Colonic mucosa (tissue), 4 donors: ENCODE results near the gene ATG7. TPM values are rescaled to one million over a fixed set of nuclear protein-coding genes. Genes with fewer than 3 reads are reported as not detected.
"Not testable (repeated sequence)": the region's sequence is repeated elsewhere in the genome, so short reads cannot be mapped to it uniquely, and the experiment has no call there.

ENCODE experiments used
- DNase-seq: peaks from one replicate; pipeline ENCODE4 v3.0.0-alpha.2; 2020
- H3K27ac ChIP-seq: fragments of 200-600 bp; one replicate; pipeline ENCODE4 v1.8.0; 2021
- H3K27me3 ChIP-seq: fragments of 200-600 bp; one replicate; pipeline ENCODE4 v1.8.0; 2021
- H3K36me3 ChIP-seq: fragments of 200-600 bp; one replicate; pipeline ENCODE4 v1.8.0; 2021
- H3K4me1 ChIP-seq: fragments of 200-600 bp; one replicate; pipeline ENCODE4 v1.8.0; 2021; ENCODE audit warnings: mild to moderate bottlenecking
- H3K4me3 ChIP-seq: fragments of 200-600 bp; one replicate; pipeline ENCODE4 v1.8.0; 2021
- H3K9ac ChIP-seq, 2 donors: one replicate each; pipeline ENCODE4 v1.7.0; 2013; ENCODE audit warnings: control low read depth in 2 of 2, low read depth in 2 of 2, low read length in 2 of 2
- H3K9me3 ChIP-seq: fragments of 200-600 bp; one replicate; pipeline ENCODE4 v1.8.0; 2021
- intact Hi-C: fragments of 100-400 bp; cut with DNase I; formaldehyde crosslinking; loops from one replicate; pipeline ENCODE4 v1.14.1; 2022
- total RNA-seq, 2 donors: library from RNA; stranded (reverse); fragmentation: NEBNext Ultra II Directional in 1 of 2; extraction: Animal tissue kit (Norgen Biotek cat#: 25700) in 1 of 2; gene quantifications; one replicate each; pipeline ENCODE4 v1.2.1, GENCODE V29; 2021
- TF ChIP-seq, protein P1 (sequence below): fragments of 200-600 bp; IDR thresholded peaks from one replicate; pipeline ENCODE4 v1.8.0; 2022; ENCODE audit warnings: antibody characterized with exemption, mild to moderate bottlenecking
- donor health status: healthy.
- donor health status: DM: no; HTN: no; CAD: no.
- donor health status: DM: no; HTN: no; CAD: no.

ATG7 gene
- total RNA-seq, 2 donors from 2014 or later = 31.9 to 32.0 TPM

GRCh38 chr3:11522953-11523571, 250.9 kb downstream of the ATG7 start:
- Histone ChIP-seq H3K4me1 (no peaks in the 10 kb centered on the region), H3K36me3 (no peaks in the 10 kb centered on the region), H3K27ac (no peak overlapping the region), H3K9me3 (no peaks in the 10 kb centered on the region), H3K4me3 (no peak overlapping the region), H3K27me3 (no peaks in the 10 kb centered on the region), H3K9ac (no peak overlapping the region)
- TF ChIP-seq, protein P1, sequence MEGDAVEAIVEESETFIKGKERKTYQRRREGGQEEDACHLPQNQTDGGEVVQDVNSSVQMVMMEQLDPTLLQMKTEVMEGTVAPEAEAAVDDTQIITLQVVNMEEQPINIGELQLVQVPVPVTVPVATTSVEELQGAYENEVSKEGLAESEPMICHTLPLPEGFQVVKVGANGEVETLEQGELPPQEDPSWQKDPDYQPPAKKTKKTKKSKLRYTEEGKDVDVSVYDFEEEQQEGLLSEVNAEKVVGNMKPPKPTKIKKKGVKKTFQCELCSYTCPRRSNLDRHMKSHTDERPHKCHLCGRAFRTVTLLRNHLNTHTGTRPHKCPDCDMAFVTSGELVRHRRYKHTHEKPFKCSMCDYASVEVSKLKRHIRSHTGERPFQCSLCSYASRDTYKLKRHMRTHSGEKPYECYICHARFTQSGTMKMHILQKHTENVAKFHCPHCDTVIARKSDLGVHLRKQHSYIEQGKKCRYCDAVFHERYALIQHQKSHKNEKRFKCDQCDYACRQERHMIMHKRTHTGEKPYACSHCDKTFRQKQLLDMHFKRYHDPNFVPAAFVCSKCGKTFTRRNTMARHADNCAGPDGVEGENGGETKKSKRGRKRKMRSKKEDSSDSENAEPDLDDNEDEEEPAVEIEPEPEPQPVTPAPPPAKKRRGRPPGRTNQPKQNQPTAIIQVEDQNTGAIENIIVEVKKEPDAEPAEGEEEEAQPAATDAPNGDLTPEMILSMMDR = no peak
- DNase-seq = no peak
- intact Hi-C loops = no loop called here

DNA sequence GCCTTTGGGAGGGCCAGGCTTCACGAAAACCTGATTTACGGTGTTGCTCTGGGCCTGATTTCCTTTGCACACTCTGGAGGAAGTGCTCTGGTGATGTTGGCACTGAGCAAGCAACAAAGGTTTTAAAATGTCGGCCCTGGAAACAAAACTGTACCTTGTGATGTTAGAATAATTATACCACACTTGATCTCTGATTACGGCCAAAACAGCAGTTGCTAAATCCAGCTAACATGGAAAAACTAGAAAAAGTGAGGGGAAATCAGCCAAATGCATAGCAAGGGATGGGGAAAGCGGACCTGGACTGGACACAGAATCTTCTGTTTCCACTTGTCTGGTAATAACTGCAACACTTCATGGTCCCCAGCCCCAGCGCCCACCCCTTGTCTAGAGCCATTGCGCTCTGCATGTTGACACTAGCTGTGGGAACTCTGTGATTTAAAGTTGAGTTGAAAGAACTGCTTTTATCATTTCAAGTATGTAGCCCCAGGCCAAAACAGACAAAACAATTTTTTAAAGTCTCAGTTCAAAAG, 251.4 kb downstream of the ATG7 start:
- H3K9me3 ChIP-seq = no peaks in the 10 kb centered on the region
- no peaks in the 10 kb centered on the region for H3K4me1 ChIP-seq
- DNase-seq = no peak
- H3K27me3 ChIP-seq = no peaks in the 10 kb centered on the region
- intact Hi-C loops = no loop called here
- H3K36me3 ChIP-seq = no peaks in the 10 kb centered on the region
- no peak overlapping the region for H3K9ac ChIP-seq
- no peak overlapping the region for H3K4me3 ChIP-seq
- TF ChIP-seq, protein P1 = no peak
- no peak overlapping the region for H3K27ac ChIP-seq

DNA sequence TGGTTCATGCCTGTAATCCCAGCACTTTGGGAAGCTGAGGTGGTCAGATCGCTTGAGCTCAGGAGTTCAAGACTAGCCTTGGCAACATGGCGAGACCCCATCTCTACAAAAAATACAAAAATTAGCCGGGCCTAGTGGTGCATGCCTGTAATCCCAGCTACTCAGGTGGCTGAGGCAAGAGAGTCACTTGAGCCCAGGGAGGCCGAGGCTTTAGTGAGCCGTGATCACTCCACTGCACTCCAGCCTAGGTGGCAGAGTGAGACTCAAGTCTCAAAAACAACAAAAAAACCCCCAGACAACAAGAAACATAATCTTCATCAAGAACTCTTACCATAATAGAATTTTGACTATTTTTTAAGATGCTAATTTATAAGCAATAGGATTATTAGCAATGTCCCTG, 253.9 kb downstream of the ATG7 start:
- H3K4me3 ChIP-seq, intact Hi-C loops, DNase-seq, H3K27me3 ChIP-seq, H3K4me1 ChIP-seq, H3K27ac ChIP-seq, H3K36me3 ChIP-seq, H3K9ac ChIP-seq, H3K9me3 ChIP-seq: not testable (repeated sequence)

DNA sequence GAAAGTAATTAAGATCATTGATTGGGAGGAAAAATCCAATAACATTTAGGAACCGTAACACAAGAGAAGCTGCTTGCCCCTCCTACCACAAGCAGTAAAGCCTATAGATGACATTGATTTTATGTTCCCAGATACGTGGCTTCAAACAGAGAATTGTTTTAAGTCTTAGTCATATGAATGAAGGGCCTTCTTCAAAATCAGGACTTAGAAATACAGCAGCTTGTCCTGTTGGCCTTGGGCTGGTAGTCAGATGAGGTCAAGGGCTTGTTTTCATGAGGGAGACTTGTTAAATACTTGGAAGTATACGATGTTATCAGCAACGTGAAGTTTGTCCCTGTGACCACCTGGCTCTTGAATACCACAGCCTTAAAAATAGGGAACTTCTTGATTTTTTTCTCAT, 257.1 kb downstream of the ATG7 start:
- Histone ChIP-seq H3K27me3 (no peaks in the 10 kb centered on the region), H3K4me1 (no peaks in the 10 kb centered on the region), H3K27ac (no peak overlapping the region), H3K9ac (no peak overlapping the region), H3K9me3 (no peaks in the 10 kb centered on the region), H3K36me3 (no peaks in the 10 kb centered on the region), H3K4me3 (no peak overlapping the region)
- intact Hi-C loops = no loop called here
- DNase-seq = no peak
- TF ChIP-seq, protein P1 = no peak

DNA sequence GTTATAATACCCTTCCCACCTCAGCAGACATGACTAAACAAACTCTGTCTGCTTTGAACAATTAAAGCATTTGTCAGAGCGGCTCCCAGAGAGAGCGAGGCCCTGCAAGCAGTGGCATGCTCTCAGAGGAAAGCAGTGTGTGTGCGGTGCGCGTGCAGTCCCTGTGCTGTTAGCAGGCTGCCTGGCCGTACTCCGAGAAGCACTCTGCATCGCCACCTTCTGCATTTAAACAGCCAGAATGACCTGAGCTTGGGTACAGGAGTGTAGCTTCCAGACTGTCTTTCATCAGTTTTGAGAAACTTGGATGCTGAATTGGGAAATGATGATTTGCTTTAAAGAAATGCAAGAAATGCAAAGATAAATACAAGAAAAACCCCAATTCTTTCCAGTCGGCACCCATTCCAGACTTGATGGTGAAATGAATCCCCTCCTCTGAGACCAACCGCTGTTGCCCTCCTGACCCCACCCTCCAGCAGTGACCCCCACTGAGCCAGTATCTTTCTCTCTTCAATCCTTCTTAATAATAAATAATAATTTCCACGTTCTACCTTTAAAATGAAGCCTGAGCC, 258.0 kb downstream of the ATG7 start:
- Histone ChIP-seq H3K4me3 (no peak overlapping the region), H3K9me3 (no peaks in the 10 kb centered on the region), H3K9ac (no peak overlapping the region), H3K36me3 (no peaks in the 10 kb centered on the region), H3K4me1 (no peaks in the 10 kb centered on the region), H3K27ac (no peak overlapping the region), H3K27me3 (no peaks in the 10 kb centered on the region)
- TF ChIP-seq, protein P1 = no peak
- intact Hi-C loops = no loop called here
- no peak for DNase-seq

DNA sequence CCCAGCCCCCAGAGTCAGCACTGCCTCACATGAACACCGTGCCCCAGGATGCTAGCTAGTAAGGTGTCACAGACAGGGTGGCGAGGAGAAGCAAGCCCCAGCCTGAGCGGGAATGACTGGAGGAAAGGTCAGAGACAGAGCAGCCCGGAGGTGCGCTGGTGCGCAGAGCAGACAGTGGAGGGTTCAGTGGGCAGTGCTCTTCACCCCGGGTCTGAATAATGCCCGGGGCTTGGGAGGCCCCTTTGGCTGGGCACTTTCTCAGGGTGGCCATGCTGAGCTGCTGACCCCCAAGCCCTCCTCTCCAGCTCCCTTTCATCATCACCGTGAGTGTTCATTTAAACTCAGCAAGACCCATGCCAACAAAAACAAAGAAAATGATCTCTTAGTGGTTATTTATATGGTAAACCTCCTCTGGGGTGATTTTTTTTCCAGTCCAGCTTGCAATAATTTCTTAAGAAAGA, 260.8 kb downstream of the ATG7 start:
- no peaks in the 10 kb centered on the region for H3K4me1 ChIP-seq
- H3K27ac ChIP-seq = no peak overlapping the region
- TF ChIP-seq, protein P1 = no peak
- DNase-seq = no peak
- intact Hi-C loops = no loop called here
- H3K36me3 ChIP-seq = no peaks in the 10 kb centered on the region
- H3K27me3 ChIP-seq = no peaks in the 10 kb centered on the region
- no peaks in the 10 kb centered on the region for H3K9me3 ChIP-seq
- H3K9ac ChIP-seq = no peak overlapping the region
- no peak overlapping the region for H3K4me3 ChIP-seq
